C4-2B (cell line): ENCODE results near the gene DNAJC18.

ENCODE experiments used
- H3K27ac ChIP-seq: fragments of 450-650 bp; 2 replicates; pipeline ENCODE4 v1.5.1; 2017
- CTCF ChIP-seq: fragments of 450-650 bp; conservative IDR thresholded peaks from 2 replicates; pipeline ENCODE4 v1.5.1; 2017; ENCODE audit warnings: mild to moderate bottlenecking
- ZFX ChIP-seq: fragments of 450-650 bp; IDR thresholded peaks from 2 replicates; pipeline ENCODE4 v1.6.1; 2017

The DNAJC18 gene

GRCh38 chr5:139475865-139476617 is 36.7 kb upstream of the DNAJC18 start:
- no peak overlapping the region for H3K27ac ChIP-seq
- no peak for TF ChIP-seq ZFX
- no peak for TF ChIP-seq CTCF

DNA sequence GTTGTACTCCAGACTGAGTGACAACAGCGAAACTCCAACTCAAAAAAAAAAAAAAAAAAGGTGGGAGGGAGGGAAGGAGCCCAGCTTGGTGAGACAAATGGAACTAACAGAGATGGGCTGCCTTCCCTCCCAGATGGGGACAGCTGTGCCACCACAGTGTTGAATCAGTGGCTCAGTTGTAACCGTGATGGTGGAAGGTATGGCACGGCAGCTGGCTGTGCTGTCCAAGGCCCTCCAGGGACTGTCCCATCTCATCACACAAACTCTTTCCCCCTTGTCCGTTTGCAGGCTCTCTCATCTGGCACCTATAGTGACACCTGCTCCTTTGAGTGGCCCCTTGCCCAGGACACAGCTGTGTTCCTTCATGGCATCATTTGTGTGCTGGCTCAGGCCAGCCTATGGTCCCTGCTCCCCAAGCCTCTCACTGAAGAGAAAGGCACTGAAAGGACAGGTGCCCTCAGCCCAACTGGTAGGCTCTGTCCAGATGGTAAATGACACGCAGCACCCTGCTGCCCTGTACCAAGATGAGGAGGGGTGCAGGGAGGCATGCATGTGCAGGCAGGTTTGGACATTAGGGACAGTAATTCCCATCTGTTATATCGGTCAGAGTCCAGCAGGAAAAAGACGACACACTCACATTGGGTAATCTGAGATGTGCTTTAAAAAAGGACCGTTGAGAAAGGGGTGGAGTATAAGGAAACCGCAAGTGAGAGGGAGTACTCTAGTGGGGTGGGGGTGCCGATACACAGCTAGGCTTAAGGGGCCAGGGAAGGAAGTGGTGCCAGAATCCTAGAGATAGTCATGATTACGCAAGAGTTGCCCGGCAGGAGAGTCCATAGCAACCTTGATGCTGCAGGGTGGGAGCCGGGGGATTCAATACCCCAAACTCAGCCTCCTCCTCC is 35.8 kb upstream of the DNAJC18 start:
- TF ChIP-seq CTCF: no peak
- TF ChIP-seq ZFX: no peak
- H3K27ac ChIP-seq: no peak overlapping the region

DNA sequence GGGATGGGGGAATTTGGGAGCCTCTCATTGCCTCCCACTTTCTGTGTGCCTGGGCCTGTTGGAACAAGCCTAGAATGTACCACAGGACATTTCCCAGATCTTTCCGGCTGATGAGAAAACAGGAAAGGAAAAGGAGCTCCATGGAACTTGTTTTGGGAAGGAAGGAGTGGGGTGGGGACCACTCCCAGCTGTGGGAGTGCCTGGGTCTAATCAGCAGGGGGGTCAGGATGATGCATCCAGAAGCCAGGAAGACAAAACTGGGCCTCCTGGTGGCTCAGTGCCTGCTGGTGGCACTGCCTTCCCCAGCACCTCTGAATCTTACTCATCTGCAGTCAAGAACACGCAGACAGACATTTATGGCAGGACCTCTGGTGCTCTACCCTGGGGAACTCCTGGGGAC is 34.2 kb upstream of the DNAJC18 start:
- no peak overlapping the region for H3K27ac ChIP-seq

GRCh38 chr5:139473105-139473504 is 33.8 kb upstream of the DNAJC18 start:
- H3K27ac ChIP-seq: no peak overlapping the region
- no peak for TF ChIP-seq CTCF
- TF ChIP-seq ZFX: no peak

More for the DNA sequence above, 34.2 kb upstream of the DNAJC18 start:
- TF ChIP-seq CTCF: no peak
- TF ChIP-seq ZFX: no peak

- TF ChIP-seq ZFX (no peak), CTCF (no peak)
- no peak overlapping the region for H3K27ac ChIP-seq
These were observed 33.2 kb upstream of the DNAJC18 start for GRCh38 chr5:139472386-139473030.

- TF ChIP-seq CTCF: no peak
- TF ChIP-seq ZFX: no peak
- no peak within 1 kb of the TSS for H3K27ac ChIP-seq
These were observed 31.5 kb upstream of the DNAJC18 start, which contains the start of gene SMIM33 for GRCh38 chr5:139470821-139471300. Gene SMIM33, plus strand, starts transcription at chr5:139471004. Its CDS starts 118 bp downstream, at chr5:139471122.
